ENCODE measurements around the gene SKIC2.

DNA sequence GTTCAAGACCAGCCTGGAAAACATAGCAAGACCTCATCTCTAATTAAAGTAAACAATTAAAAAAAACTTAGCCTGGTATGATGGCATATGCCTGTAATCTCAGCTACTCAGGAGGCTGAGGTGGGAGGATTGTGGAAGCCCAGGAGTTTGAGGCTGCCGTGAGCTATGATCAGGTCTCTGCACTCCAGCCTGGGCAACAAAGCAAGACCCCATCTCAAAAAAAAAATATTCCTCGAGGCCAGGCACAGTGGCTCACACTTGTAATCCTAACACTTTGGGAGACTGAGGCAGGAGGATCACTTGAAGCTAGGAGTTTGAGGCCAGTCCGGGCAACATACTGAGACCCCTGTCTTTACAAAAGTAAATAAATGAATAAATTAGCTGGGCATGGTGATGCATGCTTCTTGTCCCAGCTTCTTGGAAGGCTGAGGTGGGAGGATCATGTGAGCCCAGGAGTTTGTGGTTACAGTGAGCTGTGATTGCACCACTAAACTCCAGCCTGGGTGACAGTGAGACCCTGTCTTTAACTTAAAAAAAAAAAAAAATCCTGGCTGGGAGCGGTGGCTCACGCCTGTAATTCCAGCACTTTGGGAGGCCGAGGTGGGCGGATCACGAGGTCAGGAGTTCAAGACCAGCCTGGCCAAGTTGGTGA is 40.8 kb upstream of the SKIC2 start:
- TF ChIP-seq, protein P1, sequence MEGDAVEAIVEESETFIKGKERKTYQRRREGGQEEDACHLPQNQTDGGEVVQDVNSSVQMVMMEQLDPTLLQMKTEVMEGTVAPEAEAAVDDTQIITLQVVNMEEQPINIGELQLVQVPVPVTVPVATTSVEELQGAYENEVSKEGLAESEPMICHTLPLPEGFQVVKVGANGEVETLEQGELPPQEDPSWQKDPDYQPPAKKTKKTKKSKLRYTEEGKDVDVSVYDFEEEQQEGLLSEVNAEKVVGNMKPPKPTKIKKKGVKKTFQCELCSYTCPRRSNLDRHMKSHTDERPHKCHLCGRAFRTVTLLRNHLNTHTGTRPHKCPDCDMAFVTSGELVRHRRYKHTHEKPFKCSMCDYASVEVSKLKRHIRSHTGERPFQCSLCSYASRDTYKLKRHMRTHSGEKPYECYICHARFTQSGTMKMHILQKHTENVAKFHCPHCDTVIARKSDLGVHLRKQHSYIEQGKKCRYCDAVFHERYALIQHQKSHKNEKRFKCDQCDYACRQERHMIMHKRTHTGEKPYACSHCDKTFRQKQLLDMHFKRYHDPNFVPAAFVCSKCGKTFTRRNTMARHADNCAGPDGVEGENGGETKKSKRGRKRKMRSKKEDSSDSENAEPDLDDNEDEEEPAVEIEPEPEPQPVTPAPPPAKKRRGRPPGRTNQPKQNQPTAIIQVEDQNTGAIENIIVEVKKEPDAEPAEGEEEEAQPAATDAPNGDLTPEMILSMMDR (IDR thresholded peaks at IDR 0.05), result no peak
- TF ChIP-seq EP300 (IDR thresholded peaks at IDR 0.05), result no peak
